Measurements from ENCODE around the gene ICA1.
"Not testable (repeated sequence)": the region's sequence is repeated elsewhere in the genome, so short reads cannot be mapped to it uniquely, and the experiment has no call there.

Gene ICA1

DNA sequence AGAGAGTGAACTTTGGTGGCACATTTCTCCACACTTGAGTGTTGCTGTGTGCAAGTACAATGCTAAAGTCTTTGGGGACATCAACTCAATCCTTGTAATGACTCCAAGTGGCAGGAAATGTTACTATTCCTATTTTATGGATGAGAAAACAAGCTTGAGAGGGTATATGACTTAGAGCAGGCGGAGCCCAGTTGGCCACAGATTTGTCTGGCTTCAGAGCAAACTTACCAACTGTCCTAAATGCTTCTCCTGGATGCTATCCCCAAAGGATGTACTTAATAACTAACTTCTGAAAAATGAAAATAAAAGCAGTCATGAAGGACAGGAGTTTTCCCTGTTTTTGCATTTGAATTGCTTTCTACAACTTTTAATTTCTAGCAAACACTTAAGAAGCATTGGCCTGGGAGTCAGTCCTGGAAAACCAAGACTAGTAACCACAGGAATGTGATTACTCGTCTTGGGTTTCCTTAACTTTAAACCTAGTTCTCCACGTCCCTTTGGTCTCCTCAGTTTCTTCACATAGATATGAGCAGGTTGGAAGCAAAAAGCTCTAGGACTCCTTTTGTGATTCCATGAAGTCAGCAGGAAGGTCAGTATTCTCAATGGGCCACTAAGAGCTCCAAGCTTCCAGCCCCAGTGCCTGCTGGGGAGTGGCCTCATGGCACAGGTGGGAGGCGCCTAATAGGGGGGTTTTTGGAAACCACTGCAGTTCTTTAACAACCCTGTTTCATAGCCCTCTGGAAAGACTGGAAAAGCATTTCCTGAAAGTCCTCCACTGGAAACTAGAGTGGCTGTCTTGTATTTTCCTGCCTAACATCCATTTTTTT lies 152.6 kb downstream of the ICA1 start:
- no peaks in the 10 kb centered on the region for H3K27me3 ChIP-seq
- peaks cover 15 to 16% of the 10 kb centered on the region in 2 experiments for H3K4me1 ChIP-seq (ENCODE audit: control insufficient read depth in 1 of 2, insufficient read depth in 1 of 2, low read depth in 1 of 2, low read length in 1 of 2)
- TF ChIP-seq, protein P1, sequence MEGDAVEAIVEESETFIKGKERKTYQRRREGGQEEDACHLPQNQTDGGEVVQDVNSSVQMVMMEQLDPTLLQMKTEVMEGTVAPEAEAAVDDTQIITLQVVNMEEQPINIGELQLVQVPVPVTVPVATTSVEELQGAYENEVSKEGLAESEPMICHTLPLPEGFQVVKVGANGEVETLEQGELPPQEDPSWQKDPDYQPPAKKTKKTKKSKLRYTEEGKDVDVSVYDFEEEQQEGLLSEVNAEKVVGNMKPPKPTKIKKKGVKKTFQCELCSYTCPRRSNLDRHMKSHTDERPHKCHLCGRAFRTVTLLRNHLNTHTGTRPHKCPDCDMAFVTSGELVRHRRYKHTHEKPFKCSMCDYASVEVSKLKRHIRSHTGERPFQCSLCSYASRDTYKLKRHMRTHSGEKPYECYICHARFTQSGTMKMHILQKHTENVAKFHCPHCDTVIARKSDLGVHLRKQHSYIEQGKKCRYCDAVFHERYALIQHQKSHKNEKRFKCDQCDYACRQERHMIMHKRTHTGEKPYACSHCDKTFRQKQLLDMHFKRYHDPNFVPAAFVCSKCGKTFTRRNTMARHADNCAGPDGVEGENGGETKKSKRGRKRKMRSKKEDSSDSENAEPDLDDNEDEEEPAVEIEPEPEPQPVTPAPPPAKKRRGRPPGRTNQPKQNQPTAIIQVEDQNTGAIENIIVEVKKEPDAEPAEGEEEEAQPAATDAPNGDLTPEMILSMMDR (IDR thresholded peaks at IDR 0.05), result no peak
- H3K36me3 ChIP-seq, result peaks cover 13% of the 10 kb centered on the region
- H3K4me3 ChIP-seq (ENCODE audit: low read depth in 1 of 2, low read length in 1 of 2), result no peak overlapping the region
- no peak overlapping the region for H3K27ac ChIP-seq
- H3K9me3 ChIP-seq, result no peaks in the 10 kb centered on the region

DNA sequence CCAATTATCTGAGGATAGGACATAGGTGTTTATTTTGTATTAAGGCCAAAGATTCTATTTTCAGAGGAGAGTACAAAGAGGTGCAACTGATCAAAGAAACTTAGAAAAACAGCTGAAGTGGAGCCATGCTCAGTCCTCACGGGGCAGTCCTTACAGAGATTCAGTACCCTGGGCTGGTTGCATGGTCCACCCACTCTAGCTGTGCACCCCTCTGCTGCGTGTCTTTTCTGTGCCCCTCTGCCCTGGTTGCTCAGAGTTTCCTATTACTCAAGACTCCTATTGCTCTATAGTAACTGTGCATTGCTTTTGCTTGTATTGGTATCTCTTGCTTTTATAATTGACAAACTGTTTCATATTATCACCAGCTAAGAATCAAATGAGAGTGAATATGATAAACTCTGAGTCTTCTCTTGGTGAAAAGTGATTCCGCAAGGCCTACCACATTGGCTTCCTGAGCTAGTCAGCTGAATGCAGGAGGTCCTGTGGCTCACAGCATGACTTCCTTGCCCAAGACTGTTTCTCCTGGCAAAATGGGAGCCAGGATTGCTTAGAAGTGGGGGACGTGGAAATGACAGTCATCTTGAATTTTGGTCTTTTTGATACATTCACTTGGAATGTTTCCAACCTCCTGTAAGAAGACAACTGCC lies 156.4 kb downstream of the ICA1 start:
- Histone ChIP-seq H3K4me3 (ENCODE audit: low read depth in 1 of 2, low read length in 1 of 2) (no peak overlapping the region), H3K27ac (no peak overlapping the region), H3K4me1 (ENCODE audit: control insufficient read depth in 1 of 2, insufficient read depth in 1 of 2, low read depth in 1 of 2, low read length in 1 of 2) (peaks cover 15 to 16% of the 10 kb centered on the region in 2 experiments), H3K36me3 (no peaks in the 10 kb centered on the region), H3K27me3 (no peaks in the 10 kb centered on the region), H3K9me3 (no peaks in the 10 kb centered on the region)
- TF ChIP-seq, protein P1 (IDR thresholded peaks at IDR 0.05), result no peak

DNA sequence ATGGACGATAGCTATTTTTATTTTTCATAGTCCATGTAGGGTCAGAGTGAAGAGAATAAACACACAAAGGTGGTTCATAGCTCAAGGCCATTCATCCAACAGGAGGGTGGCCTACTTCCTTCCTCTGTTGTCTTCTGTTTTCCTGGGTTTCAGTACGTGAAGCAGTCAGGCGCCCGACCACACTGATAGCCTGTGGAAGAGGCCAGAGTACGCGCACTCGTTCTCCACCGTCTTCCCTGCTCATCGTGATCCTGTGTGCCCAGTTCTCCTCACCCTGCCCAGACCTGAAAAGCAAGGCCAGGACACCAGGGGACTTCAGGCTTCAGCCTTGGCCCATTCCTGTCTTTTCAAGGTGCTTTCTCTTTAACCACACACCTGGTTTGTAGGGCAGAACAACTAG lies 158.7 kb downstream of the ICA1 start:
- H3K9me3 ChIP-seq, result no peaks in the 10 kb centered on the region
- TF ChIP-seq, protein P1 (IDR thresholded peaks at IDR 0.05), result no peak
- H3K36me3 ChIP-seq, result no peaks in the 10 kb centered on the region
- H3K27me3 ChIP-seq, result no peaks in the 10 kb centered on the region
- no peak overlapping the region for H3K4me3 ChIP-seq (ENCODE audit: low read depth in 1 of 2, low read length in 1 of 2)
- peaks cover 15 to 16% of the 10 kb centered on the region in 2 experiments for H3K4me1 ChIP-seq (ENCODE audit: control insufficient read depth in 1 of 2, insufficient read depth in 1 of 2, low read depth in 1 of 2, low read length in 1 of 2)
- H3K27ac ChIP-seq, result no peak overlapping the region

DNA sequence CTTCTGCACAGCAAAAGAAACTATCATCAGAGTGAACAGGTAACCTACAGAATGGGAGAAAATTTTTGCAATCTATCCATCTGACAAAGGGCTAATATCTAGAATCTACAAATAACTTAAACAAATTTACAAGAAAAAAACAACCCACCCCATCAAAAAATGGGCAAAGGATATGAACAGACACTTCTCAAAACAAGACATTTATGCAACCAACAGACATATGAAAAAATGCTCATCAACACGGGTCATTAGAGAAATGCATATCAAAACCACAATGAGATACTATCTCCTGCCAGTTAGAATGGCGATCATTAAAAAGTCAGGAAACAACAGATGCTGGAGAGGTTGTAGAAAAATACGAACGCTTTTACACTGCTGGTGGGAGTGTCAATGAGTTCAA lies 160.7 kb downstream of the ICA1 start:
- H3K27ac ChIP-seq; H3K4me3 ChIP-seq (ENCODE audit: low read depth in 1 of 2, low read length in 1 of 2); H3K27me3 ChIP-seq; H3K36me3 ChIP-seq; H3K9me3 ChIP-seq: not testable (repeated sequence)
- H3K4me1 ChIP-seq (ENCODE audit: control insufficient read depth in 1 of 2, insufficient read depth in 1 of 2, low read depth in 1 of 2, low read length in 1 of 2), result peaks cover 12 to 16% of the 10 kb centered on the region in 2 experiments

DNA sequence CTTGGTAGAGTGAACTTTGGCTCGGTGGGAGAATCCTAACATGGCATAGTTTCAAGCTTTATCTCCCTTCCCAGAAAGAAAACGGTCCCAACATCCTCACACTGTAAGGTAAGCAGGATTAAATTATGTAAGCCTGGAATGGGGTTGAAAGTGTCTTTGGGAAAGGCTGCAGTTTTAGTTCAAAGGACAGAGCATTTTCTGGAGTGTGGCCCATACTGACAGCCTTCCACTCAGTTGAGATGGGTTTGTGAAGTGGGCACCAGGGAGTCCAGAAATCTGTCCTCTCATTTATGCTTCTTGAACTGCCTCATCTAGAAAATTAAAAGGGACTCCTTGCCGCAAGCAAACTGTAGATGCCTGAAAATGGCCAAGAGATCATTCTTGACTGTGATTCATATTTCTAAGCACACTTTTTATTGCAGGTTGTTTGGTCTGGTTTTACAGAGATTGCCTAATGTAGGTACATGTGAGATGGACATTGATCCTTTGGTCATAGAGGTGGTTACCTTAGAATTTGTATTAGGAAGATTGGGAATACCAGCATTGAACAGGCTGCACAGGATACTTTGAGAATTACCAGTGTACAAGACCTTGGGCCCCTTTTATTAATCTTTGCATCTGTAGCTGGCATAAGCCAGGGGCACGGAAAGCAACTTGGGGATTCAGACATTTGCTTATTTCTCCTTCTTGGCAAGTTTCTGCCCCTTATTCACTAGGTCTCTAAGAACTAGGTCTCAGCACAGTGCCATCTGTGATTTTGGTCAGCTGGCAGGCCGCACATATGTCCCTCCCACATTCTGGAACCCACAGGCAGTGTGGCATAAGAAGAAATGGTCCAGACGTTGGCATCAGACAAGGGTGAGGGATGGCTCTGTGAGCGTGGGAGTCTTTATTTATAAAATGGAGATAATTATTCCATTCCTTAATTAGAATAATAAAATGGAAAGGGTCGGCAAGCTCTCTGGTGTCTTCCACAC lies 167.5 kb downstream of the ICA1 start:
- no peak overlapping the region for H3K27ac ChIP-seq
- no peaks in the 10 kb centered on the region for H3K9me3 ChIP-seq
- H3K4me3 ChIP-seq (ENCODE audit: low read depth in 1 of 2, low read length in 1 of 2), result no peak overlapping the region
- H3K4me1 ChIP-seq (ENCODE audit: control insufficient read depth in 1 of 2, insufficient read depth in 1 of 2, low read depth in 1 of 2, low read length in 1 of 2), result peaks cover 0 to 10% of the 10 kb centered on the region in 2 experiments
- no peaks in the 10 kb centered on the region for H3K27me3 ChIP-seq
- H3K36me3 ChIP-seq, result peaks cover 12% of the 10 kb centered on the region
- TF ChIP-seq, protein P1 (IDR thresholded peaks at IDR 0.05), result no peak

Data from neutrophil (primary cell).